ENCODE data around the gene CAMK1D.
"Not testable (repeated sequence)": the region's sequence is repeated elsewhere in the genome, so short reads cannot be mapped to it uniquely, and the experiment has no call there.

The CAMK1D gene

DNA sequence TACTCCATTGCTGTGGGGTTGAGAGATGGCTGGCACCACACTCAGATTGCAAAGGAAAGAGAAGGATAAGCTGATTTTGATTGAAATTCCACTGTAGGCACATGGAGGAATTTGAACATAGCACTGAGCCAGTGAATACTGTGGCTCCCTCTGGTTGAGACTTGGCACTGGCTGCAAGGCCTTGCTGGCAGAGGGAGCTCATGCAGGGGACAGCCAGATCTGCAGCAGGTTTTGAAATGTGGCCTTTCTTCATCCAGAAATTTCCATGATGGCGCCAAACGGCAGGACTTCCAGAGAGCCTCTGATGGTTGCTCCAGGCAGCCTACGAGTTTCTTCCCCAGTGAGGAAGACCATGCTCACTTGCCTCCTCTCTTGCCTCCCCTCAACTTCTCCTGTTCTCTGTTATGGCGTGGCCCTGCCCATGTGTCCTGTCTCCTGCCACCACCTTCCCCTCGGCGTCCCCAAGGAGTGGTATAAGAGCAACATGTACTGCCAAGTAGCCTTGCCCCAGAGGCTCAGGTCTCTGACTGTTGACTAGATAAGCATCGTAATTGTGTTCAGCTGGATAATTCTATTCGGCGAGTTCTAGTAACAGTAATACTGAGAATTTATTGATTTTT lies 386.6 kb downstream of the CAMK1D start:
- no peaks in the 10 kb centered on the region for H3K79me2 ChIP-seq (ENCODE audit: control insufficient read depth, insufficient read depth, low read length, unreplicated experiment)
- no peak overlapping the region for H3K27ac ChIP-seq (ENCODE audit: low read depth, low read length)
- no peaks in the 10 kb centered on the region for H3K36me3 ChIP-seq (ENCODE audit: insufficient read depth, low read length)
- no peak overlapping the region for H3K4me3 ChIP-seq (ENCODE audit: low read depth, low read length)
- H3K4me1 ChIP-seq (ENCODE audit: control insufficient read depth, insufficient read depth, low read length, unreplicated experiment): no peaks in the 10 kb centered on the region
- H3K27me3 ChIP-seq (ENCODE audit: insufficient read depth, low read length): no peaks in the 10 kb centered on the region
- no peak overlapping the region for H2AFZ ChIP-seq (ENCODE audit: low read length, unreplicated experiment)

GRCh38 chr10:12740813-12741212 lies 391.5 kb downstream of the CAMK1D start:
- Histone ChIP-seq H3K27me3 (ENCODE audit: insufficient read depth, low read length) (no peaks in the 10 kb centered on the region), H3K79me2 (ENCODE audit: control insufficient read depth, insufficient read depth, low read length, unreplicated experiment) (no peaks in the 10 kb centered on the region), H3K36me3 (ENCODE audit: insufficient read depth, low read length) (no peaks in the 10 kb centered on the region), H3K4me1 (ENCODE audit: control insufficient read depth, insufficient read depth, low read length, unreplicated experiment) (no peaks in the 10 kb centered on the region), H3K4me3 (ENCODE audit: low read depth, low read length) (no peak overlapping the region), H3K27ac (ENCODE audit: low read depth, low read length) (no peak overlapping the region), H2AFZ (ENCODE audit: low read length, unreplicated experiment) (no peak overlapping the region)

DNA sequence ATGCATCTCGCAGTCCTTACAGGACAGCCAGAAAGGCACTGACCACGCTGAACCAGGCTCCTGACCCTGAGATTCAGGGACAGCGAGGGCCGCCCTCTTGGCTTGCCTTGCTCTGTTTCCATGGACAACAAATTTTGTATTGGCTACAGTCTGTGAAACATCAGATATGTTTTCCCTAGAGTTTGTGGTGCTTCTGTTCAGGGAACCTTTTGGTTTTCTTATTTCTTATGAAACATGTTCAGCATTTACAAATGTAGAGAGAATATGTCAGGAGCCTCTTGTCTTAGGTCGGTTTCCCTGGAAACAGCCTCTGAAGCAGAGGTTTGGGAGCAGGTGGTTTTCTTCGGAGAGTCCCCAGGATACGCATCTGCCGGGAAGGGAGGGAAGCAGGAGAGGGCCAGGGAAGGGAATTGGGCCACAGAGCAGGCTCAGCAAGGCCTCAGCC lies 392.0 kb downstream of the CAMK1D start:
- Histone ChIP-seq H3K27me3 (ENCODE audit: insufficient read depth, low read length) (no peaks in the 10 kb centered on the region), H3K79me2 (ENCODE audit: control insufficient read depth, insufficient read depth, low read length, unreplicated experiment) (no peaks in the 10 kb centered on the region), H3K27ac (ENCODE audit: low read depth, low read length) (no peak overlapping the region), H3K4me1 (ENCODE audit: control insufficient read depth, insufficient read depth, low read length, unreplicated experiment) (no peaks in the 10 kb centered on the region), H2AFZ (ENCODE audit: low read length, unreplicated experiment) (no peak overlapping the region), H3K36me3 (ENCODE audit: insufficient read depth, low read length) (no peaks in the 10 kb centered on the region), H3K4me3 (ENCODE audit: low read depth, low read length) (no peak overlapping the region)

DNA sequence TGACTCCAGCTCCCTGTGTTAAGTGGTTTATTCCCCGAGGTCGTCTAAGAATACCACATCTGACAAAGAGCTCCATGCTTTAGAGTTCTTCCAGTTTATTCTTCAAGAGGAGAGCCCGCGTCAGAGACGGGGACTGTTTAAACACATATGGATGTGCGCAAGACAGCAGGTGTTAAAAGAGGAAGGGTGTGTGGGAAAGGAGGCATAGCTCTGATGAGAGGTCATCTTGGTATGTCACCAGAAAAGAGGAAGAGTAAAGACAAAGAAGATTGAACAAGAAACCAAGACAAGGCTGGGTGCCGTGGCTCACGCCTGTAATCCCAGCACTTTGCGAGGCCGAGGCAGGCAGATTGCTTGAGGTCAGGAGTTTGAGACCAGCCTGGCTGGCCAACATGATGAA lies 393.4 kb downstream of the CAMK1D start:
- no peak overlapping the region for H2AFZ ChIP-seq (ENCODE audit: low read length, unreplicated experiment)
- H3K36me3 ChIP-seq (ENCODE audit: insufficient read depth, low read length): no peaks in the 10 kb centered on the region
- no peaks in the 10 kb centered on the region for H3K27me3 ChIP-seq (ENCODE audit: insufficient read depth, low read length)
- H3K4me1 ChIP-seq (ENCODE audit: control insufficient read depth, insufficient read depth, low read length, unreplicated experiment): no peaks in the 10 kb centered on the region
- H3K4me3 ChIP-seq (ENCODE audit: low read depth, low read length): no peak overlapping the region
- H3K79me2 ChIP-seq (ENCODE audit: control insufficient read depth, insufficient read depth, low read length, unreplicated experiment): no peaks in the 10 kb centered on the region
- no peak overlapping the region for H3K27ac ChIP-seq (ENCODE audit: low read depth, low read length)

DNA sequence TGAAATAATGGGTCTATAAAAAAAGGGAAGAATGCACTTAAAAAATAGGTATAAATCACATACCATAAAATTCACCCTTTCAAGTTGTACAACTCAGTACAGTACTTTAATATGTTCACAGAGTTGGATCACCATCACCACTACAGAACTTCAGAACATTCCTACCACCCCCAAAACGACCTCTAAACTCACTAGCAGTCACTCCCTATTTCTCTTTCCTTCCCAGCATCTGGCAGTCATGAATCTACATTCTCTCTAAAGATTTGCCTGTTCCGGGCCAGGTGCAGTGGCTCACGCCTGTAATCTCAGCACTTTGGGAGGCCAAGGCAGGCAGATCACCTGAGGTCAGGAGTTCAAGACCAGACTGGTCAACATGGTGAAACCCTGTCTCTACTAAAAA lies 394.1 kb downstream of the CAMK1D start:
- not testable (repeated sequence) for H3K27me3 ChIP-seq (ENCODE audit: insufficient read depth, low read length); H3K27ac ChIP-seq (ENCODE audit: low read depth, low read length); H3K79me2 ChIP-seq (ENCODE audit: control insufficient read depth, insufficient read depth, low read length, unreplicated experiment); H3K36me3 ChIP-seq (ENCODE audit: insufficient read depth, low read length); H2AFZ ChIP-seq (ENCODE audit: low read length, unreplicated experiment); H3K4me3 ChIP-seq (ENCODE audit: low read depth, low read length); H3K4me1 ChIP-seq (ENCODE audit: control insufficient read depth, insufficient read depth, low read length, unreplicated experiment)

GRCh38 chr10:12743941-12744340 lies 394.6 kb downstream of the CAMK1D start:
- Histone ChIP-seq H3K79me2 (ENCODE audit: control insufficient read depth, insufficient read depth, low read length, unreplicated experiment) (no peaks in the 10 kb centered on the region), H3K4me1 (ENCODE audit: control insufficient read depth, insufficient read depth, low read length, unreplicated experiment) (no peaks in the 10 kb centered on the region), H3K27ac (ENCODE audit: low read depth, low read length) (no peak overlapping the region), H2AFZ (ENCODE audit: low read length, unreplicated experiment) (no peak overlapping the region), H3K36me3 (ENCODE audit: insufficient read depth, low read length) (no peaks in the 10 kb centered on the region), H3K4me3 (ENCODE audit: low read depth, low read length) (no peak overlapping the region), H3K27me3 (ENCODE audit: insufficient read depth, low read length) (no peaks in the 10 kb centered on the region)

DNA sequence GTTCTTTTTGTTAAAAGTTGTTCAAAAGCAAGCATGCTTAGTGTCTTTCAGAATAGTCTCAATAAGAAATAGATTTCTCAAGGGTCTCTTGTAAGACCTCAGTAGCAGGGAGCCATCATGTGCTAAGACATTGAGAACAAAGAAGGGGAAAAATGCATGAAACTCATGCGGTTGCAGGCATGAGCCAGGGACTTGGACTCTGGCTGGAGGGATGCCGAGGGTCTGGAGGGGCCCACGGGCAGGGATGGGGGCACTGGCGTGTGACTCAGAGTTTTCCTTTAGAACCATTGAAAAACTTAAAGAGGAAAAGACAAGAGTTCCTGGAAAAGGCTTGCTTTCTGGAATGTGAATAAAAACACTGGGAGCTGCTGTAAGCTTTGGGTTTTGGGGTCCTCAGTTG lies 398.8 kb downstream of the CAMK1D start:
- Histone ChIP-seq H3K36me3 (ENCODE audit: insufficient read depth, low read length) (no peaks in the 10 kb centered on the region), H3K79me2 (ENCODE audit: control insufficient read depth, insufficient read depth, low read length, unreplicated experiment) (no peaks in the 10 kb centered on the region), H2AFZ (ENCODE audit: low read length, unreplicated experiment) (no peak overlapping the region), H3K27me3 (ENCODE audit: insufficient read depth, low read length) (no peaks in the 10 kb centered on the region), H3K4me3 (ENCODE audit: low read depth, low read length) (no peak overlapping the region), H3K4me1 (ENCODE audit: control insufficient read depth, insufficient read depth, low read length, unreplicated experiment) (no peaks in the 10 kb centered on the region), H3K27ac (ENCODE audit: low read depth, low read length) (no peak overlapping the region)

- Histone ChIP-seq H3K36me3 (ENCODE audit: insufficient read depth, low read length) (no peaks in the 10 kb centered on the region), H3K4me1 (ENCODE audit: control insufficient read depth, insufficient read depth, low read length, unreplicated experiment) (no peaks in the 10 kb centered on the region), H3K27me3 (ENCODE audit: insufficient read depth, low read length) (no peaks in the 10 kb centered on the region), H3K79me2 (ENCODE audit: control insufficient read depth, insufficient read depth, low read length, unreplicated experiment) (no peaks in the 10 kb centered on the region), H3K27ac (ENCODE audit: low read depth, low read length) (no peak overlapping the region), H2AFZ (ENCODE audit: low read length, unreplicated experiment) (no peak overlapping the region), H3K4me3 (ENCODE audit: low read depth, low read length) (no peak overlapping the region)
These were observed 400.6 kb downstream of the CAMK1D start for GRCh38 chr10:12749760-12750478.

- Histone ChIP-seq H3K4me3 (ENCODE audit: low read depth, low read length) (no peak overlapping the region), H3K79me2 (ENCODE audit: control insufficient read depth, insufficient read depth, low read length, unreplicated experiment) (no peaks in the 10 kb centered on the region), H3K4me1 (ENCODE audit: control insufficient read depth, insufficient read depth, low read length, unreplicated experiment) (no peaks in the 10 kb centered on the region), H2AFZ (ENCODE audit: low read length, unreplicated experiment) (no peak overlapping the region), H3K27me3 (ENCODE audit: insufficient read depth, low read length) (no peaks in the 10 kb centered on the region), H3K36me3 (ENCODE audit: insufficient read depth, low read length) (no peaks in the 10 kb centered on the region), H3K27ac (ENCODE audit: low read depth, low read length) (no peak overlapping the region)
These were observed 401.3 kb downstream of the CAMK1D start for GRCh38 chr10:12750526-12751201.

DNA sequence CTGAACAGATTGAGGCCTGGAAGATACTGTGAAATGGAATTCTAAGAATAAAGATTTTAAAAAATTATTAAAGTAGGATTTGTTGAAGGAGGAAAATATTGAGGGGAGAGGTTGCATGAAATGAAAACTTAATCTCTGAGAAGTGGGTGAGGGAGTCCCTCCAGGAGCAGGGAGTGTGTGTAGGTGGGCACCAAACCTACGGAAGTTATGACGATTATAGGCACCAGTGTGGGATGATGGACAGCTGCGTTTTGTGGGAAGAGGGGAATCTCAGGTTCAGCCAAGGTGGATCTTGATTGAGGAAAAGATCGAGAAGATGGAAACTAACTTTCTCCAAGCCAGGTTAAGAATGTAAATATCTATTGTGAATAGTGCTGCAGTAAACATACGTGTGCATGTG lies 405.7 kb downstream of the CAMK1D start:
- H3K27me3 ChIP-seq (ENCODE audit: insufficient read depth, low read length): no peaks in the 10 kb centered on the region
- no peaks in the 10 kb centered on the region for H3K79me2 ChIP-seq (ENCODE audit: control insufficient read depth, insufficient read depth, low read length, unreplicated experiment)
- H3K4me1 ChIP-seq (ENCODE audit: control insufficient read depth, insufficient read depth, low read length, unreplicated experiment): no peaks in the 10 kb centered on the region
- H3K36me3 ChIP-seq (ENCODE audit: insufficient read depth, low read length): no peaks in the 10 kb centered on the region
- H3K27ac ChIP-seq (ENCODE audit: low read depth, low read length): no peak overlapping the region
- H2AFZ ChIP-seq (ENCODE audit: low read length, unreplicated experiment): no peak overlapping the region
- no peak overlapping the region for H3K4me3 ChIP-seq (ENCODE audit: low read depth, low read length)

- Histone ChIP-seq H3K4me3 (ENCODE audit: low read depth, low read length) (no peak overlapping the region), H2AFZ (ENCODE audit: low read length, unreplicated experiment) (no peak overlapping the region), H3K79me2 (ENCODE audit: control insufficient read depth, insufficient read depth, low read length, unreplicated experiment) (no peaks in the 10 kb centered on the region), H3K27me3 (ENCODE audit: insufficient read depth, low read length) (no peaks in the 10 kb centered on the region), H3K36me3 (ENCODE audit: insufficient read depth, low read length) (no peaks in the 10 kb centered on the region), H3K4me1 (ENCODE audit: control insufficient read depth, insufficient read depth, low read length, unreplicated experiment) (no peaks in the 10 kb centered on the region), H3K27ac (ENCODE audit: low read depth, low read length) (no peak overlapping the region)
These were observed 408.0 kb downstream of the CAMK1D start for GRCh38 chr10:12757351-12757750.

Data from ACC112 (cell line).